HCT116 (cell line): ENCODE measurements around the gene MFRP. TPM values are rescaled to one million over a fixed set of nuclear protein-coding genes. Genes with fewer than 3 reads are reported as not detected.

Experiments used
- ATAC-seq: fragments of 200-7000 bp; cut with Tn5 transposase; 2 replicates; pipeline ENCODE4 v1.9.1; 2020; ENCODE audit warnings: mild to moderate bottlenecking, moderate library complexity
- BruUV-seq: library from RNA; stranded (reverse); fragments of 400-500 nt; replicated peaks from 2 replicates; lab custom pipeline; 2021; lab: Mats Ljungman, UMichigan
- CTCF ChIA-PET: fragments of 300-600 bp; sonication (Branson Sonifier 250); formaldehyde crosslinking; loops from one replicate; lab custom pipeline; 2021; ENCODE audit warnings: antibody characterized with exemption; lab: Charles Lee
- POLR2A ChIA-PET: fragments of 300-600, 350-600 bp; sonication (Branson Sonifier 250); formaldehyde crosslinking; loops from one replicate; lab custom pipeline; 2021; ENCODE audit warnings: antibody characterized with exemption; lab: Charles Lee
- RAD21 ChIA-PET, 2 experiments: fragments of 300-600 bp; sonication (Branson Sonifier 250); formaldehyde crosslinking; loops; one replicate each; lab custom pipeline; 2023; ENCODE audit warnings: low total read pairs in 2 of 2; ENCODE audit not compliant: uncharacterized antibody in 2 of 2, unreplicated experiment in 2 of 2, low non-redundant PET in 1 of 2; lab: Charles Lee
- DNase-seq: peaks from one replicate; pipeline ENCODE4 v3.0.0-alpha.2; 2010; ENCODE audit warnings: low read depth, low spot score
- H2AFZ ChIP-seq: fragments of 200-600 bp; shearing (Covaris generic), sonication (generic); 2 replicates; pipeline ENCODE4 v1.6.1; 2017; ENCODE audit warnings: low read depth, mixed run types, mixed read lengths, antibody characterized with exemption, low read length; ENCODE audit not compliant: poor library complexity, severe bottlenecking
- H3K27ac ChIP-seq: 2 replicates; pipeline ENCODE4 v1.5.1; 2012; ENCODE audit warnings: low read depth, low read length
- H3K27me3 ChIP-seq: fragments of 200-600 bp; sonication (generic); 2 replicates; pipeline ENCODE4 v1.6.1; 2016; ENCODE audit warnings: mixed run types, low read length, mixed read lengths; ENCODE audit not compliant: insufficient read depth
- H3K36me3 ChIP-seq, 2 experiments: fragments of 200-500 bp in 1 of 2; fragments of 200-600 bp in 1 of 2; sonication (Bioruptor generic) in 1 of 2; sonication (generic) in 1 of 2; 2 replicates each; pipeline versions ENCODE4 v1.5.1 to v1.6.1; 2014 to 2016; ENCODE audit warnings: low read length in 2 of 2, inconsistent platforms in 1 of 2, mixed read lengths in 1 of 2, mixed run types in 1 of 2; ENCODE audit not compliant: insufficient read depth in 2 of 2, control insufficient read depth in 1 of 2
- H3K4me1 ChIP-seq, 2 experiments: fragments of 200-600 bp in 1 of 2; sonication (generic) in 1 of 2; 2 replicates each; pipeline versions ENCODE4 v1.5.1 to v1.6.1; 2012 to 2017; ENCODE audit warnings: low read length in 2 of 2, inconsistent platforms in 1 of 2, mild to moderate bottlenecking in 1 of 2, mixed read lengths in 1 of 2, mixed run types in 1 of 2, moderate library complexity in 1 of 2; ENCODE audit not compliant: insufficient read depth in 2 of 2, control insufficient read depth in 1 of 2
- H3K4me2 ChIP-seq: fragments of 200-600 bp; sonication (generic); 2 replicates; pipeline ENCODE4 v1.6.1; 2017; ENCODE audit warnings: mixed run types, low read length, mixed read lengths
- H3K4me3 ChIP-seq, 2 experiments: fragments of 200-600 bp in 1 of 2; sonication (generic) in 1 of 2; replicated peaks in 1 of 2; 2 replicates each; pipeline ENCODE4 v1.5.1; 2011 to 2016; ENCODE audit warnings: low read length in 2 of 2, control low read depth in 1 of 2, low read depth in 1 of 2, mild to moderate bottlenecking in 1 of 2, mixed read lengths in 1 of 2, mixed run types in 1 of 2
- H3K79me2 ChIP-seq: fragments of 200-600 bp; sonication (generic); 2 replicates; pipeline ENCODE4 v1.6.1; 2017; ENCODE audit warnings: mild to moderate bottlenecking, mixed run types, low read length, moderate library complexity, mixed read lengths; ENCODE audit not compliant: insufficient read depth
- H3K9ac ChIP-seq: fragments of 200-600 bp; sonication (generic); 2 replicates; pipeline ENCODE4 v1.6.1; 2016; ENCODE audit warnings: low read length, mixed read lengths
- H3K9me2 ChIP-seq: fragments of 200-600 bp; sonication (generic), shearing (Covaris generic); 2 replicates; pipeline ENCODE4 v1.6.1; 2017; ENCODE audit warnings: mixed run types, mild to moderate bottlenecking, moderate library complexity; ENCODE audit not compliant: insufficient read depth
- H3K9me3 ChIP-seq, 2 experiments: fragments of 200-500 bp in 1 of 2; fragments of 200-600 bp in 1 of 2; sonication (Bioruptor generic) in 1 of 2; sonication (generic) in 1 of 2; 2 replicates each; pipeline ENCODE4 v1.6.1; 2014 to 2017; ENCODE audit warnings: low read length in 2 of 2, mixed read lengths in 2 of 2, inconsistent platforms in 1 of 2, low read depth in 1 of 2, mild to moderate bottlenecking in 1 of 2, mixed run types in 1 of 2, moderate library complexity in 1 of 2; ENCODE audit not compliant: control insufficient read depth in 1 of 2, insufficient read depth in 1 of 2
- H4K20me1 ChIP-seq: fragments of 200-600 bp; sonication (generic), shearing (Covaris generic); 2 replicates; pipeline ENCODE4 v1.6.1; 2017; ENCODE audit warnings: mixed run types, mild to moderate bottlenecking, moderate library complexity; ENCODE audit not compliant: insufficient read depth
- CBX3 ChIP-seq: IDR thresholded peaks from 2 replicates; pipeline ENCODE4 v1.6.1; 2012; ENCODE audit warnings: low read depth
- CEBPB ChIP-seq: IDR thresholded peaks from 2 replicates; pipeline ENCODE4 v1.6.1; 2012; ENCODE audit warnings: low read depth
- CTCF ChIP-seq, 3 experiments: fragments of 200-600 bp in 1 of 3; sonication (generic) in 1 of 3; IDR thresholded peaks in 2 of 3; conservative IDR thresholded peaks in 1 of 3; 2 replicates each; pipeline ENCODE4 v1.5.1; 2012 to 2017; ENCODE audit warnings: low read depth in 2 of 3, low read length in 2 of 3, antibody characterized with exemption in 1 of 3, borderline replicate concordance in 1 of 3, control low read depth in 1 of 3, mild to moderate bottlenecking in 1 of 3, mixed read lengths in 1 of 3, mixed run types in 1 of 3, moderate library complexity in 1 of 3; ENCODE audit not compliant: insufficient read depth in 1 of 3
- ELF1 ChIP-seq: IDR thresholded peaks from 2 replicates; pipeline ENCODE4 v1.6.1; 2012; ENCODE audit warnings: low read depth, borderline replicate concordance
- EZH2phosphoT487 ChIP-seq: fragments of 200-600 bp; IDR thresholded peaks from 2 replicates; pipeline ENCODE4 v1.6.1; 2018; ENCODE audit warnings: antibody characterized with exemption, borderline replicate concordance
- FOSL1 ChIP-seq: IDR thresholded peaks from 2 replicates; pipeline ENCODE4 v1.6.1; 2012; ENCODE audit warnings: low read depth
- SP1 ChIP-seq: IDR thresholded peaks from 2 replicates; pipeline ENCODE4 v1.6.1; 2012; ENCODE audit warnings: low read depth
- TCF7L2 ChIP-seq: IDR thresholded peaks from 2 replicates; pipeline ENCODE4 v1.7.0; 2011; ENCODE audit warnings: borderline replicate concordance, inconsistent platforms; ENCODE audit not compliant: insufficient read depth, insufficient read length; ENCODE audit errors: extremely low read depth
- ZNF274 ChIP-seq: fragments of 200-500 bp; sonication (Bioruptor generic); IDR thresholded peaks from 2 replicates; pipeline ENCODE4 v1.6.1; 2014; ENCODE audit warnings: mild to moderate bottlenecking, low read depth, low read length, inconsistent platforms
- intact Hi-C: fragments of 100-400 bp; cut with micrococcal nuclease; formaldehyde crosslinking; loops from 2 replicates; pipeline ENCODE4 v1.10.0; 2022
- total RNA-seq: library from RNA; stranded (reverse); gene quantifications from one replicate; pipeline ENCODE4 v1.2.1, GENCODE V29; 2021; ENCODE audit not compliant: unreplicated experiment
- TF ChIP-seq, protein P1 (sequence below): IDR thresholded peaks from 2 replicates; pipeline ENCODE4 v1.6.1; 2012; ENCODE audit warnings: low read depth
- TF ChIP-seq, protein P2 (sequence below): IDR thresholded peaks from 2 replicates; pipeline ENCODE4 v1.6.1; 2012
- TF ChIP-seq, protein P3 (sequence below): IDR thresholded peaks from 2 replicates; pipeline ENCODE4 v1.6.1; 2012
- TF ChIP-seq, protein P4 (sequence below): IDR thresholded peaks from 2 replicates; pipeline ENCODE4 v1.6.1; 2011; ENCODE audit warnings: mild to moderate bottlenecking, low read length, moderate library complexity; ENCODE audit not compliant: insufficient replicate concordance; ENCODE audit errors: extremely low read depth

The MFRP gene
- total RNA-seq, 1 experiment from 2014 or later = not detected

- no peak for TF ChIP-seq CTCF (IDR thresholded peaks at IDR 0.05 in 2 of 3, conservative IDR thresholded peaks at IDR 0.05 in 1 of 3; ENCODE audit: borderline replicate concordance in 1 of 3, insufficient read depth in 1 of 3, low read depth in 2 of 3, low read length in 2 of 3)
- peak; percentile 27 for TF ChIP-seq TCF7L2
These were observed 14.7 kb upstream of the MFRP start (continued) for GRCh38 chr11:119361056-119361787.

DNA sequence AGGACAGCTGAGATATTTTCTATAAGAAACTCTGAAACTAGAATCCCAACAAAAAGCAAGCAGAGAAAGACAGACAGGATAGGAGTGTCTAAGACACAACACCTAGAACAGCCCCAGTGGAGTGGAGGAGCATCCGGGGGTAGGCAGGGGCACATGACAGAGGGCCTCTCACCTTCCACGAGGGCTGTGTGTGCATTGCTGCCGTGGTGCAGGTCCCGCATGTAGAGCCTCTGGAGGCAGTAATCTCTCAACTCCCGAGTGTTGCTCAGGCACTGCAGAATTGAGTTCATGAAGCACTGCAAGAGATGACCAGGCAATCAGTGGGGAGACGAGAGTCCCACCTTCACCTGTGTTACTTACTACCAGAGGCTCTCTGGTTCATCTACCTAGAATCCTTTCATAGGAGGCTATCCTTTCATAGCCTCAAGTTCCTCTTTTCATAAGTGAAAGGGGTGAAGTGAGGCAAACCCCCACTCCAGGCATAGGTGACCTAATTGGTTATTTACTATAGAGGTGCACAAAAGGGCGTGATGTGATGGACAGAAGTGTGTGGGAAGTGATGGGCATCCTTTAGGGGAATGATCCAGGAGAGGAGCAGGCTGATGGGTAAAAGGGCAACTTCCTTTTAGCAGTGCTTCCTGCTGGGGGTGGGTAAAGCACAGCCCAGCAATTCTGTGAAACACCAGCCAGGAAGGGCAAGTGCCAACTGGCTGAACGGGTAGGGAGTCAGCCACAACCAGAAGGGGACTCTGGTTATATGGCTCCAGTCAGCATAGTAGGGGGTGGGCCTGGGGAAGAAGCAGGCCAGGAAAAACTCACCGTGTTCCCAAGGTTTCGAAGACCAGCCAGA, 13.1 kb upstream of the MFRP start:
- ChIA-PET RAD21 (no interaction called here), CTCF (interaction anchor here (3.7 kb wide), 1 partner anchor 15 kb away, joined by 15 read pairs; no protein-coding TSS in a partner anchor), POLR2A (no interaction called here)
- H4K20me1 ChIP-seq = no peaks in the 10 kb centered on the region
- intact Hi-C loops = no loop called here
- no peak overlapping the region for H3K9ac ChIP-seq
- BruUV-seq = no TSS peak
- H3K4me3 ChIP-seq = no peak overlapping the region
- no peaks in the 10 kb centered on the region for H3K79me2 ChIP-seq
- DNase-seq = no peak
- H3K4me2 ChIP-seq = no peak overlapping the region
- H3K36me3 ChIP-seq = peaks cover 0 to 6% of the 10 kb centered on the region in 2 experiments; a peak in 1 of 4 replicates
- H3K27me3 ChIP-seq = peaks cover 4% of the 10 kb centered on the region; the same call in 1 of the 2 replicates
- H2AFZ ChIP-seq = no peak overlapping the region
- no peaks in the 10 kb centered on the region for H3K9me3 ChIP-seq
- peaks cover 26 to 50% of the 10 kb centered on the region in 2 experiments for H3K4me1 ChIP-seq
- no peak overlapping the region for H3K27ac ChIP-seq
- H3K9me2 ChIP-seq = no peaks in the 10 kb centered on the region
- ATAC-seq = no peak
- TF ChIP-seq ELF1 = no peak
- no peak for TF ChIP-seq FOSL1
- TF ChIP-seq CEBPB = no peak
- TF ChIP-seq, protein P1, sequence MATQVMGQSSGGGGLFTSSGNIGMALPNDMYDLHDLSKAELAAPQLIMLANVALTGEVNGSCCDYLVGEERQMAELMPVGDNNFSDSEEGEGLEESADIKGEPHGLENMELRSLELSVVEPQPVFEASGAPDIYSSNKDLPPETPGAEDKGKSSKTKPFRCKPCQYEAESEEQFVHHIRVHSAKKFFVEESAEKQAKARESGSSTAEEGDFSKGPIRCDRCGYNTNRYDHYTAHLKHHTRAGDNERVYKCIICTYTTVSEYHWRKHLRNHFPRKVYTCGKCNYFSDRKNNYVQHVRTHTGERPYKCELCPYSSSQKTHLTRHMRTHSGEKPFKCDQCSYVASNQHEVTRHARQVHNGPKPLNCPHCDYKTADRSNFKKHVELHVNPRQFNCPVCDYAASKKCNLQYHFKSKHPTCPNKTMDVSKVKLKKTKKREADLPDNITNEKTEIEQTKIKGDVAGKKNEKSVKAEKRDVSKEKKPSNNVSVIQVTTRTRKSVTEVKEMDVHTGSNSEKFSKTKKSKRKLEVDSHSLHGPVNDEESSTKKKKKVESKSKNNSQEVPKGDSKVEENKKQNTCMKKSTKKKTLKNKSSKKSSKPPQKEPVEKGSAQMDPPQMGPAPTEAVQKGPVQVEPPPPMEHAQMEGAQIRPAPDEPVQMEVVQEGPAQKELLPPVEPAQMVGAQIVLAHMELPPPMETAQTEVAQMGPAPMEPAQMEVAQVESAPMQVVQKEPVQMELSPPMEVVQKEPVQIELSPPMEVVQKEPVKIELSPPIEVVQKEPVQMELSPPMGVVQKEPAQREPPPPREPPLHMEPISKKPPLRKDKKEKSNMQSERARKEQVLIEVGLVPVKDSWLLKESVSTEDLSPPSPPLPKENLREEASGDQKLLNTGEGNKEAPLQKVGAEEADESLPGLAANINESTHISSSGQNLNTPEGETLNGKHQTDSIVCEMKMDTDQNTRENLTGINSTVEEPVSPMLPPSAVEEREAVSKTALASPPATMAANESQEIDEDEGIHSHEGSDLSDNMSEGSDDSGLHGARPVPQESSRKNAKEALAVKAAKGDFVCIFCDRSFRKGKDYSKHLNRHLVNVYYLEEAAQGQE = no peak
- TF ChIP-seq TCF7L2 = no peak
- TF ChIP-seq SP1 = no peak
- TF ChIP-seq, protein P2, sequence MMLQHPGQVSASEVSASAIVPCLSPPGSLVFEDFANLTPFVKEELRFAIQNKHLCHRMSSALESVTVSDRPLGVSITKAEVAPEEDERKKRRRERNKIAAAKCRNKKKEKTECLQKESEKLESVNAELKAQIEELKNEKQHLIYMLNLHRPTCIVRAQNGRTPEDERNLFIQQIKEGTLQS = no peak
- no peak for TF ChIP-seq ZNF274
- TF ChIP-seq, protein P3, sequence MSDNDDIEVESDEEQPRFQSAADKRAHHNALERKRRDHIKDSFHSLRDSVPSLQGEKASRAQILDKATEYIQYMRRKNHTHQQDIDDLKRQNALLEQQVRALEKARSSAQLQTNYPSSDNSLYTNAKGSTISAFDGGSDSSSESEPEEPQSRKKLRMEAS = no peak
- TF ChIP-seq, protein P4, sequence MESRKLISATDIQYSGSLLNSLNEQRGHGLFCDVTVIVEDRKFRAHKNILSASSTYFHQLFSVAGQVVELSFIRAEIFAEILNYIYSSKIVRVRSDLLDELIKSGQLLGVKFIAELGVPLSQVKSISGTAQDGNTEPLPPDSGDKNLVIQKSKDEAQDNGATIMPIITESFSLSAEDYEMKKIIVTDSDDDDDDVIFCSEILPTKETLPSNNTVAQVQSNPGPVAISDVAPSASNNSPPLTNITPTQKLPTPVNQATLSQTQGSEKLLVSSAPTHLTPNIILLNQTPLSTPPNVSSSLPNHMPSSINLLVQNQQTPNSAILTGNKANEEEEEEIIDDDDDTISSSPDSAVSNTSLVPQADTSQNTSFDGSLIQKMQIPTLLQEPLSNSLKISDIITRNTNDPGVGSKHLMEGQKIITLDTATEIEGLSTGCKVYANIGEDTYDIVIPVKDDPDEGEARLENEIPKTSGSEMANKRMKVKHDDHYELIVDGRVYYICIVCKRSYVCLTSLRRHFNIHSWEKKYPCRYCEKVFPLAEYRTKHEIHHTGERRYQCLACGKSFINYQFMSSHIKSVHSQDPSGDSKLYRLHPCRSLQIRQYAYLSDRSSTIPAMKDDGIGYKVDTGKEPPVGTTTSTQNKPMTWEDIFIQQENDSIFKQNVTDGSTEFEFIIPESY = no peak
- no peak for TF ChIP-seq EZH2phosphoT487
- no peak for TF ChIP-seq CBX3
